Ascending aorta (tissue), 2 donors: ENCODE results near the gene LRRC36. TPM values are rescaled to one million over a fixed set of nuclear protein-coding genes. Genes with fewer than 3 reads are reported as not detected.

Experiments
- DNase-seq, 2 donors: peaks; one replicate each; pipeline ENCODE4 v3.0.0-alpha.2; 2019; ENCODE audit warnings: low spot score in 2 of 2
- H3K27ac ChIP-seq, 2 donors: fragments of 200-600 bp; sonication (generic); one replicate each; pipeline ENCODE4 v1.5.1; 2016 to 2017; ENCODE audit warnings: mild to moderate bottlenecking in 1 of 2
- H3K27me3 ChIP-seq: fragments of 200-600 bp; sonication (generic); one replicate; pipeline ENCODE4 v1.5.1; 2017
- H3K36me3 ChIP-seq, 2 donors: fragments of 200-600 bp; sonication (generic); one replicate each; pipeline ENCODE4 v1.5.1; 2016
- H3K4me1 ChIP-seq, 2 donors: fragments of 200-600 bp; sonication (generic); one replicate each; pipeline ENCODE4 v1.5.1; 2016 to 2017; ENCODE audit warnings: mild to moderate bottlenecking in 1 of 2
- H3K4me3 ChIP-seq, 2 donors: fragments of 200-600 bp; sonication (generic); one replicate each; pipeline ENCODE4 v1.5.1; 2016 to 2017; ENCODE audit warnings: mild to moderate bottlenecking in 1 of 2
- H3K9me3 ChIP-seq, 2 donors: fragments of 200-600 bp; sonication (generic); one replicate each; pipeline ENCODE4 v1.5.1; 2016
- intact Hi-C: fragments of 100-400 bp; cut with DNase I; formaldehyde crosslinking; loops from one replicate; pipeline ENCODE4 v1.15.1; 2023
- total RNA-seq: library from RNA; depleted of rRNA; stranded (reverse); fragments of >200 nt; gene quantifications from one replicate; pipeline ENCODE4 v1.1.0, GENCODE V29; 2016
- TF ChIP-seq, protein P1 (sequence below), 3 experiments: fragments of 200-600 bp in 2 of 3; fragments of 450-650 bp in 1 of 3; sonication (generic) in 2 of 3; IDR thresholded peaks; one replicate each; pipeline ENCODE4 v1.5.1; 2016 to 2019; ENCODE audit warnings: antibody characterized with exemption in 3 of 3, mild to moderate bottlenecking in 1 of 3, moderate library complexity in 1 of 3

The LRRC36 gene
- total RNA-seq, 1 donor from 2014 or later: not detected

- no peak overlapping the region for H3K27ac ChIP-seq
- DNase-seq: peak in 1 of 2 donors; percentile 75
- TF ChIP-seq, protein P1, sequence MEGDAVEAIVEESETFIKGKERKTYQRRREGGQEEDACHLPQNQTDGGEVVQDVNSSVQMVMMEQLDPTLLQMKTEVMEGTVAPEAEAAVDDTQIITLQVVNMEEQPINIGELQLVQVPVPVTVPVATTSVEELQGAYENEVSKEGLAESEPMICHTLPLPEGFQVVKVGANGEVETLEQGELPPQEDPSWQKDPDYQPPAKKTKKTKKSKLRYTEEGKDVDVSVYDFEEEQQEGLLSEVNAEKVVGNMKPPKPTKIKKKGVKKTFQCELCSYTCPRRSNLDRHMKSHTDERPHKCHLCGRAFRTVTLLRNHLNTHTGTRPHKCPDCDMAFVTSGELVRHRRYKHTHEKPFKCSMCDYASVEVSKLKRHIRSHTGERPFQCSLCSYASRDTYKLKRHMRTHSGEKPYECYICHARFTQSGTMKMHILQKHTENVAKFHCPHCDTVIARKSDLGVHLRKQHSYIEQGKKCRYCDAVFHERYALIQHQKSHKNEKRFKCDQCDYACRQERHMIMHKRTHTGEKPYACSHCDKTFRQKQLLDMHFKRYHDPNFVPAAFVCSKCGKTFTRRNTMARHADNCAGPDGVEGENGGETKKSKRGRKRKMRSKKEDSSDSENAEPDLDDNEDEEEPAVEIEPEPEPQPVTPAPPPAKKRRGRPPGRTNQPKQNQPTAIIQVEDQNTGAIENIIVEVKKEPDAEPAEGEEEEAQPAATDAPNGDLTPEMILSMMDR (IDR thresholded peaks at IDR 0.05): peak; percentile 75 to 80 (median 75)
- peaks cover 11 to 12% of the 10 kb centered on the region in 2 donors for H3K4me1 ChIP-seq
- intact Hi-C loops: loop anchor here (1.0 kb wide), 1 partner anchor 37 kb away; no protein-coding TSS in a partner anchor
- H3K27me3 ChIP-seq: peaks cover 8% of the 10 kb centered on the region
- H3K9me3 ChIP-seq: no peaks in the 10 kb centered on the region
- H3K36me3 ChIP-seq: no peaks in the 10 kb centered on the region
- no peak overlapping the region for H3K4me3 ChIP-seq
Measured at GRCh38 chr16:67428146-67428731, 101.6 kb downstream of the LRRC36 start.

DNA sequence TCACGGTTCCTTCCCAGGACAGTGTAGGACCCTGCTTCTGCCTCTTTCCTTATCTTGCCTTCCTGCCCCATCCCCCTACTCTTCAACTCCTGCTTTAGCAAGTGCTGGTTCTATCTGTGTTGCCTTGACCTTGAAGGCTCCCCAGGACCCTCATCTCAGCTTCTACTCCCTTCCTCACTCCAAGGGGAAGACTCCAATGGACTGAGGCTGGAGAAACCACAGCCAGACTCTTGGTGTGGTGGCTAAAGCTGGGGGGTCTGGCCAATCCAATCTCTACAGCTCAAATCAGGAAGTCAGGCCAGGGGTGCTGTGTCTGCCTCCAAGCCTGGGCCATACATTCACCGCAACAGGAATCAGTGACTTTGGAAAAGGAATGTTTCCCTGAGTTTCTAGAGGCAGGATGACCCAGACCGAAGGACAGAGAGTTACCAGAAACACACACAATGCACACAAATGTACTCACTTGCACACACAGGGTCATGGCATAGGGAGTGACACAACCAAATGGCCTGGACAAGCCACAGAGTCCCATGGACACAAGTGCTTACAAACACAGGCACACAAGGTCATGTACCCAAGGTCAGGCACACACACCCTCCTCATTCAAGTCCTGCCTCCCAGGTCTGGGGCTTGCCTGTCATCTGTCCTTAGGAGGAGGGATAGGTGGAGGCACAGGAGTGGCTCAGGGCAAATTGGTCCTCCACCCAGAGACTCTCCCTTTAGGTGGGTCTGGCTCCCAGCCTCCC is 102.6 kb downstream of the LRRC36 start:
- TF ChIP-seq, protein P1 (IDR thresholded peaks at IDR 0.05): no peak
- no peak for DNase-seq
- Histone ChIP-seq H3K9me3 (no peaks in the 10 kb centered on the region), H3K27me3 (peaks cover 8% of the 10 kb centered on the region), H3K36me3 (no peaks in the 10 kb centered on the region), H3K27ac (no peak overlapping the region), H3K4me1 (peaks cover 11 to 12% of the 10 kb centered on the region in 2 donors), H3K4me3 (no peak overlapping the region)
- intact Hi-C loops: no loop called here

DNA sequence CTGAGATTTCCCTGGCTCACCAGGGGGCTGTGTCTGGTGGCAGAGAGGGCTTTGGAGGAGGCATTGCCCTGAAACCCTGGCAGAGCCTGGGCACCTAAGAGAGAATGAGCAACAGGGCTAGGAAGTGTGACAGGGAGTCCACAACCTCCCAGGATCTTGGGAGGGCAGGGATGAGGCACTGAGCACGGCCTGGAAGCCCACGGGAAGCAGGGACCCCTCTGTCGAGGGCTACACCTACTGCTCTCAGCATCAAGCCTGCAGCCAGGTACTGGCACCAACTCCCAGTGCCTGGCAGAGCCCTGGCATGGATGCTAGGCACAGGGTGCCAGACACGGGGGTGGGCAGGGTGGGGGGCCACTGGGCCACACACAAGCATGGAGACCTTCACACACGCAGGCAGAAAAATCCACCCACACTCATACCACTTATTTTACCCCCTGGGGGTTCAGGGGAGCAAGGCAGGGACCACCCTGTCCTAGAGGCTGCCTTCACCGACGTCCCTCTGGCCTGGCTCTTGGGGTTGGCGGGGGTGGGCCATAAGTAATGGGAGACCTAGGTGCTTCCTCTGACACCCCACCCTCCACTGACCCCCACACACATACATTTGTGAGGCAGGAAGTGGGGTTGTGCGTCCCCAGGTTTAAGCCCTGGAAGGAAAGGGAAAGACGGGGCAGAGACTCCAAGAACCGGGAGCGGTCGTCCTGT is 103.3 kb downstream of the LRRC36 start:
- H3K4me3 ChIP-seq: peak overlapping the region; percentile 57 to 68
- intact Hi-C loops: no loop called here
- no peak for DNase-seq
- H3K9me3 ChIP-seq: no peaks in the 10 kb centered on the region
- H3K27ac ChIP-seq: no peak overlapping the region
- H3K27me3 ChIP-seq: peaks cover 6% of the 10 kb centered on the region
- H3K36me3 ChIP-seq: no peaks in the 10 kb centered on the region
- peaks cover 11 to 12% of the 10 kb centered on the region in 2 donors for H3K4me1 ChIP-seq
- TF ChIP-seq, protein P1 (IDR thresholded peaks at IDR 0.05): no peak

DNA sequence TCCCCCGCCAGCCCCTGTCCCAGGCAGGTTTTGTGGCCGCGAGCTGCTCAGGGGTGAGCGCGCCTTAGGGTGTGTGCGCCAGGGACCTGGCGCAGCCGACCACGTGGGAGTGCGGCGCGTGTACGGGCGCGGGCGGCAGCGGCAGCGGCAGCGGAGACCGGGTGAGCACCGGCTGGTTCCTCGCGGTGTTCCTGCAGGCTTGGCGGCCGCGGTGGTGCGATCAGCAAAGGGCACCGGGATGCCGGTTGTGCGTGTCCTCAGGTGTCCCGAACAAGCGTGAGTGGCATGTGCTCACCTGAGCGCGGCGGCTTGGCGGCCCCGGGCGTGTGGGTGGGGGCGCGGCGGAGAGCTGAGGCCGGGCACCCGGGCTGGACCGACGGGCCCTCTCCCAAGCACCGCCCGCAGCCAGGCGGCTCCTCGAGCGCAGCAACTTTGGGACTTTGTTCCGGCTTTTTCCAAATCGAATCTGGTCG is 103.9 kb downstream of the LRRC36 start:
- Histone ChIP-seq H3K4me3 (peak overlapping the region; percentile 57 to 68), H3K27ac (no peak overlapping the region), H3K36me3 (no peaks in the 10 kb centered on the region), H3K4me1 (peaks cover 11 to 12% of the 10 kb centered on the region in 2 donors), H3K27me3 (peaks cover 3% of the 10 kb centered on the region), H3K9me3 (no peaks in the 10 kb centered on the region)
- TF ChIP-seq, protein P1 (IDR thresholded peaks at IDR 0.05): peak in 1 of 3 experiments; percentile 8
- intact Hi-C loops: no loop called here
- no peak for DNase-seq

- TF ChIP-seq, protein P1 (IDR thresholded peaks at IDR 0.05): no peak
- intact Hi-C loops: no loop called here
- Histone ChIP-seq H3K4me3 (peak within 1 kb of the TSS; percentile 57 to 68), H3K4me1 (peaks cover 11 to 12% of the 10 kb centered on the region in 2 donors), H3K27me3 (peaks cover 3% of the 10 kb centered on the region), H3K27ac (peak within 1 kb of the TSS in 1 of 2 donors; percentile 55), H3K36me3 (no peaks in the 10 kb centered on the region), H3K9me3 (no peaks in the 10 kb centered on the region)
- no peak for DNase-seq
Measured at GRCh38 chr16:67430977-67431774, 104.6 kb downstream of the LRRC36 start, which contains the start of gene HSD11B2. TSS of gene HSD11B2 (plus strand) at chr16:67431121. CDS start at chr16:67431249, 128 bp downstream.
